CD14-positive monocyte (primary cell): ENCODE results near the gene MRPL21. TPM values are rescaled to one million over a fixed set of nuclear protein-coding genes. Genes with fewer than 3 reads are reported as not detected.

ENCODE experiments used
- DNase-seq, 3 donors: peaks; one replicate each; pipeline ENCODE4 v3.0.0-alpha.2; 2011 to 2022
- H2AFZ ChIP-seq: 2 replicates; pipeline ENCODE4 v1.6.0; 2012; ENCODE audit warnings: mild to moderate bottlenecking, low read depth, low read length, inconsistent platforms; ENCODE audit not compliant: insufficient read depth, poor library complexity, severe bottlenecking
- H3K27ac ChIP-seq, 2 donors: 1 replicate in 1 of 2; 2 replicates in 1 of 2; pipeline ENCODE4 v1.5.1; 2012 to 2013; ENCODE audit warnings: low read length in 2 of 2, control low read depth in 1 of 2, inconsistent platforms in 1 of 2, low read depth in 1 of 2, mild to moderate bottlenecking in 1 of 2
- H3K27me3 ChIP-seq, 2 donors: one replicate each; pipeline versions ENCODE4 v1.6.0 to v1.6.1; 2011 to 2013; ENCODE audit warnings: low read length in 2 of 2; ENCODE audit not compliant: control insufficient read depth in 2 of 2, insufficient read depth in 2 of 2
- H3K36me3 ChIP-seq, 2 donors: replicated peaks in 1 of 2; 1 replicate in 1 of 2; 2 replicates in 1 of 2; pipeline versions ENCODE4 v1.5.1 to v1.6.1; 2012 to 2013; ENCODE audit warnings: low read length in 2 of 2, control low read depth in 1 of 2, inconsistent platforms in 1 of 2, mild to moderate bottlenecking in 1 of 2; ENCODE audit not compliant: insufficient read depth in 2 of 2, control insufficient read depth in 1 of 2
- H3K4me1 ChIP-seq, 2 donors: 1 replicate in 1 of 2; 2 replicates in 1 of 2; pipeline versions ENCODE4 v1.5.1 to v1.6.1; 2012 to 2013; ENCODE audit warnings: low read length in 2 of 2, control low read depth in 1 of 2, inconsistent platforms in 1 of 2, mild to moderate bottlenecking in 1 of 2, moderate library complexity in 1 of 2; ENCODE audit not compliant: insufficient read depth in 2 of 2, control insufficient read depth in 1 of 2
- H3K4me2 ChIP-seq: replicated peaks from 2 replicates; pipeline ENCODE3; 2012; ENCODE audit warnings: low read length, moderate library complexity, mild to moderate bottlenecking; ENCODE audit not compliant: poor library complexity, severe bottlenecking; ENCODE audit errors: extremely low read depth
- H3K4me3 ChIP-seq, 3 experiments: fragments of 200-600 bp in 1 of 3; sonication (generic) in 1 of 3; replicated peaks in 1 of 3; 1 replicate in 2 of 3; 2 replicates in 1 of 3; pipeline ENCODE4 v1.5.1; 2011 to 2013; ENCODE audit warnings: low read length in 3 of 3, mild to moderate bottlenecking in 3 of 3, control low read depth in 2 of 3, low read depth in 2 of 3, inconsistent platforms in 1 of 3, moderate library complexity in 1 of 3
- H3K79me2 ChIP-seq: 2 replicates; pipeline ENCODE4 v1.6.0; 2012; ENCODE audit warnings: mild to moderate bottlenecking, control low read depth, inconsistent platforms, low read length, moderate library complexity; ENCODE audit not compliant: insufficient read depth
- H3K9ac ChIP-seq: 2 replicates; pipeline ENCODE4 v1.6.0; 2017; ENCODE audit warnings: low read length, mild to moderate bottlenecking; ENCODE audit not compliant: insufficient read depth, poor library complexity, severe bottlenecking
- H3K9me3 ChIP-seq, 2 donors: replicated peaks in 1 of 2; 1 replicate in 1 of 2; 2 replicates in 1 of 2; pipeline versions ENCODE4 v1.5.1 to v1.6.1; 2012 to 2013; ENCODE audit warnings: low read length in 2 of 2, control low read depth in 1 of 2; ENCODE audit not compliant: control insufficient read depth in 1 of 2, insufficient read depth in 1 of 2
- H4K20me1 ChIP-seq: 2 replicates; pipeline ENCODE4 v1.6.0; 2012; ENCODE audit warnings: mild to moderate bottlenecking, low read length, control low read depth, moderate library complexity; ENCODE audit not compliant: insufficient read depth
- H3K27ac Mint-ChIP-seq, 7 donors: one replicate each; pipeline ENCODE4 v1.8.0; 2020; ENCODE audit warnings: mild to moderate bottlenecking in 7 of 7, mixed read lengths in 7 of 7, moderate library complexity in 6 of 7, inconsistent platforms in 2 of 7
- H3K27me3 Mint-ChIP-seq, 3 donors: one replicate each; pipeline ENCODE4 v1.8.0; 2021 to 2022; ENCODE audit warnings: low read depth in 3 of 3, mild to moderate bottlenecking in 3 of 3, mixed read lengths in 3 of 3, moderate library complexity in 3 of 3, inconsistent platforms in 1 of 3
- H3K36me3 Mint-ChIP-seq, 2 donors: one replicate each; pipeline ENCODE4 v1.8.0; 2020; ENCODE audit warnings: mixed read lengths in 2 of 2, inconsistent platforms in 1 of 2, mild to moderate bottlenecking in 1 of 2
- H3K4me1 Mint-ChIP-seq: one replicate; pipeline ENCODE4 v1.8.0; 2020; ENCODE audit warnings: mild to moderate bottlenecking, mixed read lengths
- H3K4me3 Mint-ChIP-seq, 2 donors: one replicate each; pipeline ENCODE4 v1.8.0; 2020; ENCODE audit warnings: mild to moderate bottlenecking in 2 of 2, mixed read lengths in 2 of 2, moderate library complexity in 1 of 2
- H3K9me3 Mint-ChIP-seq, 7 donors: one replicate each; pipeline ENCODE4 v1.8.0; 2020 to 2022; ENCODE audit warnings: mixed read lengths in 7 of 7, mild to moderate bottlenecking in 6 of 7, moderate library complexity in 6 of 7, inconsistent platforms in 2 of 7
- CTCF ChIP-seq: fragments of 200-600 bp; IDR thresholded peaks from one replicate; pipeline ENCODE4 v1.8.0; 2022; ENCODE audit warnings: antibody characterized with exemption, mild to moderate bottlenecking
- WGBS: methylation state at CpG from one replicate; pipeline ENCODE4 v1.1.5; 2013; ENCODE audit warnings: missing lambda C conversion rate; ENCODE audit not compliant: insufficient coverage; 5-methylcytosine and 5-hydroxymethylcytosine counted together
- intact Hi-C, 2 donors: fragments of 100-400 bp; cut with micrococcal nuclease; formaldehyde crosslinking; loops; one replicate each; pipeline versions ENCODE4 v1.15.0 to v1.15.1; 2023
- polyA plus RNA-seq, 3 donors: library from polyadenylated mRNA; depleted of rRNA in 1 of 3; unstranded in 2 of 3; stranded (reverse) in 1 of 3; fragments of 300-500 nt in 2 of 3; fragments of >200 nt in 1 of 3; fragmentation: Illumina TruSeq in 2 of 3; gene quantifications; 1 replicate in 2 of 3; 2 replicates in 1 of 3; pipeline ENCODE4 v1.2.3, GENCODE V29; 2012 to 2021

Gene MRPL21
- polyA plus RNA-seq, 3 donors: 38.8 to 138 (median 104) TPM

DNA sequence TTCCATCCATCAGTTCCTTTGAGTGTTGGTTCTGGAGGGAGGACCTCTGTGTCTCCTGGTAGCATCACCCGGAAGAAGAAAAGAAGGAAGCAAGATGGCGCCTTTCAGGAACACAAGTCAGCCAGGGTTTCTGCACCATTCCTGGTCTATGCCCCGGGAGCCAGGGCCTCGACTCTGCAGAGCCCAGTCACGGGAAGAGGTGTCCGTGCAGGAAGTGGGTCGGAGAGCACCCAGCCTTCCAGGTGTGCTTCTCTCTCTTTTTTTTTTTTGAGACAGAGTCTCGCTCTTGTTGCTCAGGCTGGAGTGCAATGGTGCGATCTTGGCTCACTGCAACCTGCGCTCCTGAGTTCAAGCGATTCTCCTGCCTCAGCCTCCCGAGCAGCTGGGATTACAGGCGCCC is 21.2 kb downstream of the MRPL21 start:
- Histone ChIP-seq H3K9ac (no peak overlapping the region), H3K4me3 (no peak overlapping the region), H3K4me1 (no peaks in the 10 kb centered on the region), H3K36me3 (no peaks in the 10 kb centered on the region), H3K9me3 (no peaks in the 10 kb centered on the region), H4K20me1 (no peaks in the 10 kb centered on the region), H3K4me2 (no peak overlapping the region), H3K27ac (no peak overlapping the region), H3K79me2 (no peaks in the 10 kb centered on the region), H2AFZ (no peak overlapping the region), H3K27me3 (no peaks in the 10 kb centered on the region)
- peaks cover 0 to 1% (median 0%) of the 10 kb centered on the region in 3 donors for H3K27me3 Mint-ChIP-seq
- TF ChIP-seq CTCF: no peak
- H3K4me3 Mint-ChIP-seq: no peak overlapping the region
- H3K36me3 Mint-ChIP-seq: peaks cover 0 to 2% of the 10 kb centered on the region in 2 donors
- no peaks in the 10 kb centered on the region for H3K4me1 Mint-ChIP-seq
- intact Hi-C loops: no loop called here
- no peak for DNase-seq
- WGBS: 94% methylated on average over 8 of the region's 13 CpGs
- peaks cover 0 to 1% (median 0%) of the 10 kb centered on the region in 7 donors for H3K9me3 Mint-ChIP-seq
- peak overlapping the region in 2 of 7 donors; percentile 4 to 6 for H3K27ac Mint-ChIP-seq

- H3K9ac ChIP-seq: no peak overlapping the region
Measured at GRCh38 chr11:68881320-68881719, 22.3 kb downstream of the MRPL21 start.

More at GRCh38 chr11:68881320-68881719, 22.3 kb downstream of the MRPL21 start:
- H3K4me2 ChIP-seq: no peak overlapping the region
- no peak for DNase-seq
- no peak overlapping the region for H3K4me3 Mint-ChIP-seq
- H3K4me1 ChIP-seq: no peaks in the 10 kb centered on the region
- no peak overlapping the region for H3K27ac Mint-ChIP-seq
- WGBS: 100% methylated on average over 1 of the region's 2 CpGs
- H3K36me3 ChIP-seq: no peaks in the 10 kb centered on the region
- H3K4me1 Mint-ChIP-seq: no peaks in the 10 kb centered on the region
- peaks cover 0 to 2% of the 10 kb centered on the region in 2 donors for H3K36me3 Mint-ChIP-seq
- no peak overlapping the region for H2AFZ ChIP-seq
- no peaks in the 10 kb centered on the region for H3K27me3 ChIP-seq
- no peak overlapping the region for H3K27ac ChIP-seq
- no peak overlapping the region for H3K4me3 ChIP-seq
- intact Hi-C loops: no loop called here
- no peak for TF ChIP-seq CTCF
- peaks cover 0 to 1% (median 0%) of the 10 kb centered on the region in 7 donors for H3K9me3 Mint-ChIP-seq
- no peaks in the 10 kb centered on the region for H3K79me2 ChIP-seq
- H3K27me3 Mint-ChIP-seq: peaks cover 0 to 2% (median 1%) of the 10 kb centered on the region in 3 donors
- no peaks in the 10 kb centered on the region for H3K9me3 ChIP-seq
- H4K20me1 ChIP-seq: no peaks in the 10 kb centered on the region
